ENCODE results near the gene DCLK3. TPM values are rescaled to one million over a fixed set of nuclear protein-coding genes. Genes with fewer than 3 reads are reported as not detected.

The DCLK3 gene
- total and polyA plus RNA-seq, 2 of the 13 experiments (the other 11 are each of a cell fraction or from before 2014, with no cell fraction given): not detected

DNA sequence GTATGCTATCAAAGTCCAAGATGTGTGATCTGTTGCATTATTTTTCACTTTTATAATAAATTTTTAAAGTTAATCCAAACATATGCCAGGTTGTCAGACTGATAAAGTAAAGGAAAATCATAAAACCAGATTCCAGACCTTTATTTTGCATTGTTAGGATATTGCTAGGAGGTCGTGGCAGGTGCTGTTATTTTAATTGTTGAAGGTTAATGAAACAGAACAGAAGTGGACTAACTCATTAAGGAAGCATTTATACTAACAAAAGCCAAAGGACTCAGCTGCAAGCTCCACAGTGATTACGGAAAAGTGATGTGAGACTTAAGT is 63.1 kb downstream of the DCLK3 start:
- DNase-seq (ENCODE audit: low spot score) (no peak), ATAC-seq (no peak), FAIRE-seq (no peak)
- no TSS peak for BruUV-seq (replicated peaks)
- H3K4me2 ChIP-seq (ENCODE audit: low read depth, low read length): no peak overlapping the region
- H3K27ac ChIP-seq (ENCODE audit: extremely low read length, insufficient read depth, low read length): no peak overlapping the region
- no peak overlapping the region for H3K4me3 ChIP-seq (replicated peaks in 1 of 3; ENCODE audit: insufficient read depth in 1 of 3, low read depth in 2 of 3, low read length in 3 of 3)
- no peaks in the 10 kb centered on the region for H3K36me3 ChIP-seq (replicated peaks in 1 of 2; ENCODE audit: control insufficient read depth in 1 of 2, insufficient read depth in 2 of 2, low read length in 2 of 2)
- ChIA-PET CTCF (ENCODE audit: low intra/inter-chr PET ratio, low total read pairs) (interaction anchor here (1.1 to 3.2 kb wide), 4 partner anchors 293 to 736 kb away, joined by 4 to 12 read pairs (median 4); no protein-coding TSS in a partner anchor), POLR2A (no interaction called here)
- H4K20me1 ChIP-seq (ENCODE audit: insufficient read depth, low read length): no peaks in the 10 kb centered on the region
- no peaks in the 10 kb centered on the region for H3K4me1 ChIP-seq (ENCODE audit: insufficient read depth, low read length)
- no peak overlapping the region for H3K9ac ChIP-seq (ENCODE audit: insufficient read depth, low read depth, low read length)
- H2AFZ ChIP-seq (ENCODE audit: low read length): no peak overlapping the region
- intact Hi-C loops (cut with micrococcal nuclease; ENCODE audit: unreplicated experiment) (loop anchor here (1.0 kb wide), 1 partner anchor 577 kb away; no protein-coding TSS in a partner anchor), in situ Hi-C loops (cut with HindIII; ENCODE audit: extremely low pct_ligation_motif_present, low pct_unique_long_range_greater_than_20kb) (no loop called here)
- 42% methylated on average over 2 of the region's 2 CpGs for WGBS (ENCODE audit: low lambda C conversion rate)
- H3K79me2 ChIP-seq (ENCODE audit: insufficient read depth, low read length): no peaks in the 10 kb centered on the region
- no peaks in the 10 kb centered on the region for H3K27me3 ChIP-seq (ENCODE audit: control insufficient read depth in 1 of 2, insufficient read depth in 2 of 2, low read length in 2 of 2)
- no peaks in the 10 kb centered on the region for H3K9me3 ChIP-seq (ENCODE audit: low read length)
- TF ChIP-seq SNAPC2 (CRISPR knock-in tag; IDR thresholded peaks at IDR 0.05) (no peak), ERF (CRISPR knock-in tag; IDR thresholded peaks at IDR 0.05) (no peak), ZNF772 (CRISPR knock-in tag; IDR thresholded peaks at IDR 0.05) (no peak), FOXK2 (IDR thresholded peaks at IDR 0.05) (no peak), MTA1 (CRISPR knock-in tag; IDR thresholded peaks at IDR 0.05; ENCODE audit: borderline replicate concordance) (no peak)
- TF ChIP-seq, protein P1, sequence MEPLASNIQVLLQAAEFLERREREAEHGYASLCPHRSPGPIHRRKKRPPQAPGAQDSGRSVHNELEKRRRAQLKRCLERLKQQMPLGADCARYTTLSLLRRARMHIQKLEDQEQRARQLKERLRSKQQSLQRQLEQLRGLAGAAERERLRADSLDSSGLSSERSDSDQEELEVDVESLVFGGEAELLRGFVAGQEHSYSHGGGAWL (CRISPR knock-in tag; IDR thresholded peaks at IDR 0.05): no peak
- TF ChIP-seq, protein P2, sequence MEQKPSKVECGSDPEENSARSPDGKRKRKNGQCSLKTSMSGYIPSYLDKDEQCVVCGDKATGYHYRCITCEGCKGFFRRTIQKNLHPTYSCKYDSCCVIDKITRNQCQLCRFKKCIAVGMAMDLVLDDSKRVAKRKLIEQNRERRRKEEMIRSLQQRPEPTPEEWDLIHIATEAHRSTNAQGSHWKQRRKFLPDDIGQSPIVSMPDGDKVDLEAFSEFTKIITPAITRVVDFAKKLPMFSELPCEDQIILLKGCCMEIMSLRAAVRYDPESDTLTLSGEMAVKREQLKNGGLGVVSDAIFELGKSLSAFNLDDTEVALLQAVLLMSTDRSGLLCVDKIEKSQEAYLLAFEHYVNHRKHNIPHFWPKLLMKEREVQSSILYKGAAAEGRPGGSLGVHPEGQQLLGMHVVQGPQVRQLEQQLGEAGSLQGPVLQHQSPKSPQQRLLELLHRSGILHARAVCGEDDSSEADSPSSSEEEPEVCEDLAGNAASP (CRISPR knock-in tag; IDR thresholded peaks at IDR 0.05; ENCODE audit: borderline replicate concordance): no peak
